H1 (cell line): ENCODE data around the gene ZNF750. TPM values are rescaled to one million over a fixed set of nuclear protein-coding genes. Genes with fewer than 3 reads are reported as not detected.

ENCODE experiments used
- BCL11A ChIP-seq, 2 experiments: IDR thresholded peaks; one replicate each; pipeline ENCODE4 v1.6.1; 2011; ENCODE audit warnings: low read depth in 2 of 2, low read length in 2 of 2, mild to moderate bottlenecking in 2 of 2
- EP300 ChIP-seq, 2 experiments: IDR thresholded peaks; 1 replicate in 1 of 2; 2 replicates in 1 of 2; pipeline ENCODE4 v1.6.1; 2011 to 2012; ENCODE audit warnings: low read depth in 2 of 2, low read length in 2 of 2, mild to moderate bottlenecking in 2 of 2, borderline replicate concordance in 1 of 2, inconsistent platforms in 1 of 2, moderate library complexity in 1 of 2
- SUZ12 ChIP-seq: fragments of 200-600 bp; sonication (generic); IDR thresholded peaks from 2 replicates; pipeline ENCODE4 v1.6.1; 2012; ENCODE audit warnings: mild to moderate bottlenecking, inconsistent platforms, low read length, moderate library complexity, mixed read lengths
- polyA plus RNA-seq, 7 experiments: library from polyadenylated mRNA; depleted of rRNA in 3 of 7; stranded (reverse) in 5 of 7; unstranded in 2 of 7; fragments of >200 nt in 5 of 7; fragments of 200-250 nt in 2 of 7; gene quantifications; 1 replicate in 5 of 7; 2 replicates in 1 of 7; 4 replicates in 1 of 7; pipeline versions ENCODE4 v1.2.1 to v1.2.3, GENCODE V29; 2011 to 2013; ENCODE audit warnings: missing spikeins in 2 of 7, mixed read lengths in 2 of 7
- total RNA-seq: library from RNA; stranded (reverse); fragmentation: NEBNext Ultra II Directional; extraction: Animal tissue kit (Norgen Biotek cat#: 25700); gene quantifications from 2 replicates; pipeline ENCODE4 v1.2.1, GENCODE V29; 2021

ZNF750 gene
- total and polyA plus RNA-seq, 2 of the 8 experiments (the other 6 are each of a cell fraction or from before 2014, with no cell fraction given), result not detected

- TF ChIP-seq EP300 (IDR thresholded peaks at IDR 0.05; ENCODE audit: borderline replicate concordance in 1 of 2, low read depth in 2 of 2, low read length in 2 of 2) (no peak), BCL11A (IDR thresholded peaks at IDR 0.05; ENCODE audit: low read depth in 2 of 2, low read length in 2 of 2) (no peak), SUZ12 (no peak)
Observed at GRCh38 chr17:82841921-82842596, 2.2 kb upstream of the ZNF750 start (continued).
